GM18511 (cell line): Measurements from ENCODE around the gene IER5.

ENCODE experiments used
- ATAC-seq: cut with Tn5 transposase; IDR thresholded peaks from one replicate; pipeline ENCODE4 v1.9.1; 2021; ENCODE audit warnings: mild to moderate bottlenecking, moderate library complexity; ENCODE audit not compliant: unreplicated experiment

The IER5 gene

GRCh38 chr1:181095763-181096184 is 7.3 kb downstream of the IER5 start:
- ATAC-seq = no peak

- no peak for ATAC-seq
Measured at GRCh38 chr1:181097242-181097641, 8.7 kb downstream of the IER5 start.

- peak; percentile 72 for ATAC-seq
Measured at GRCh38 chr1:181099152-181100014, 10.9 kb downstream of the IER5 start.

GRCh38 chr1:181100015-181100905 is 11.8 kb downstream of the IER5 start:
- ATAC-seq = peak; percentile 1

- no peak for ATAC-seq
Measured at GRCh38 chr1:181100934-181101333, 12.4 kb downstream of the IER5 start.

- ATAC-seq = no peak
Measured at GRCh38 chr1:181101581-181102226, 13.2 kb downstream of the IER5 start.

GRCh38 chr1:181102841-181103240 is 14.3 kb downstream of the IER5 start:
- no peak for ATAC-seq

GRCh38 chr1:181103399-181103798 is 14.9 kb downstream of the IER5 start:
- no peak for ATAC-seq

GRCh38 chr1:181104042-181104789 is 15.7 kb downstream of the IER5 start:
- ATAC-seq = peak; percentile 34

- ATAC-seq = no peak
Measured at GRCh38 chr1:181104790-181105133, 16.3 kb downstream of the IER5 start.

- ATAC-seq = peak; percentile 85
Measured at GRCh38 chr1:181105134-181106021, 16.9 kb downstream of the IER5 start.

- no peak for ATAC-seq
Measured at GRCh38 chr1:181106022-181106312, 17.5 kb downstream of the IER5 start.

- ATAC-seq = no peak
Measured at GRCh38 chr1:181106479-181106878, 18.0 kb downstream of the IER5 start.

- no peak for ATAC-seq
Measured at GRCh38 chr1:181107711-181108110, 19.2 kb downstream of the IER5 start.

- no peak for ATAC-seq
Measured at GRCh38 chr1:181108304-181108867, 19.9 kb downstream of the IER5 start.

GRCh38 chr1:181110013-181110412 is 21.5 kb downstream of the IER5 start:
- no peak for ATAC-seq

- no peak for ATAC-seq
Measured at GRCh38 chr1:181111559-181111958, 23.1 kb downstream of the IER5 start.

GRCh38 chr1:181112071-181112929 is 23.8 kb downstream of the IER5 start:
- no peak for ATAC-seq
